HL-60/S4 treated with retinoic acid at 250 ng/mL for 4 days and 3 days (cell line): Measurements from ENCODE around the gene ZNF302.

Source experiments
- in situ Hi-C: fragments of 300-500 bp; cut with MboI; formaldehyde crosslinking; loops from 2 replicates; pipeline ENCODE4 v1.7.0; 2022; ENCODE audit warnings: low sequenced_read_pairs

ZNF302 gene

GRCh38 chr19:34731019-34731829 lies 53.7 kb downstream of the ZNF302 start:
- in situ Hi-C loops: no loop called here

- in situ Hi-C loops: no loop called here
These were observed 54.5 kb downstream of the ZNF302 start for GRCh38 chr19:34731964-34732363.

- in situ Hi-C loops: no loop called here
These were observed 55.2 kb downstream of the ZNF302 start for GRCh38 chr19:34732612-34733211.

- in situ Hi-C loops: no loop called here
These were observed 55.8 kb downstream of the ZNF302 start for GRCh38 chr19:34733266-34733745.

- in situ Hi-C loops: no loop called here
These were observed 56.5 kb downstream of the ZNF302 start, which contains the start of gene ZNF181 for GRCh38 chr19:34733746-34734536. TSS of gene ZNF181 (plus strand) at chr19:34734243. CDS start at chr19:34735038, 795 bp downstream.

- in situ Hi-C loops: no loop called here
These were observed 57.1 kb downstream of the ZNF302 start for GRCh38 chr19:34734537-34735103.
